ENCODE measurements around the gene CFAP68.

DNA sequence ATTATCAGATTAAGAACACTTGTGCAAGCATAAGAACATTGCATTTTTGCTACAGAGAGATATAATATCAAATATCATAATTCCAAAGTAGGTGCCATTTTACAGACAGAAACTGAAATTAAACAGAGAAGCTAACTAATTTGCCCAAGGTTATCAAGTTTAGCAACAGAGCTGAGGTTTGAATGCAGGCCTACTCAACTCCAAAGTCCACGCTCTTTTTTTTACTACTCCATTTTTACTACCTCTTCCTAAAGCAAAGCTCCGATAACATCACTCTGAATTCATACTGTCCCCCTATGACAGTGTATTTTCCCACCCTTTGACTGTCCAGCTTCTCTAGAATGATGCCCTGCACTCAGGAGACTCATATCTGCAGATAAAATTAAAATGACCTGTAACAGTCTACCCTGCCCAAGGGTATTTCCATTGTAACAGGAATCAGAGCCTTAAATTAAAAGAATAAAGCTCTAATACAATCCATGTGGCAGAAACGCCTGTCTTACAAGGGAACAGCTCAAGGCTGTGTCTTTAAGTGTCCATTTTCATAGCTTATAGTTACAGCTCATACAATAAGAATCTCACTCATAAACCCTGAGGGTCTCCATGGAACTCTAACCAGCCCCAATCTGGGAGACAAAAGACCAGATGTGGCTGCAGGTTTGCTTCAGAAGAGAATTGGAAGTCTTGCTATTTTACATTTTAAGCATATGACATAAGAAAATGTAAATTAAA lies 44.7 kb upstream of the CFAP68 start:
- TF ChIP-seq, protein P1, sequence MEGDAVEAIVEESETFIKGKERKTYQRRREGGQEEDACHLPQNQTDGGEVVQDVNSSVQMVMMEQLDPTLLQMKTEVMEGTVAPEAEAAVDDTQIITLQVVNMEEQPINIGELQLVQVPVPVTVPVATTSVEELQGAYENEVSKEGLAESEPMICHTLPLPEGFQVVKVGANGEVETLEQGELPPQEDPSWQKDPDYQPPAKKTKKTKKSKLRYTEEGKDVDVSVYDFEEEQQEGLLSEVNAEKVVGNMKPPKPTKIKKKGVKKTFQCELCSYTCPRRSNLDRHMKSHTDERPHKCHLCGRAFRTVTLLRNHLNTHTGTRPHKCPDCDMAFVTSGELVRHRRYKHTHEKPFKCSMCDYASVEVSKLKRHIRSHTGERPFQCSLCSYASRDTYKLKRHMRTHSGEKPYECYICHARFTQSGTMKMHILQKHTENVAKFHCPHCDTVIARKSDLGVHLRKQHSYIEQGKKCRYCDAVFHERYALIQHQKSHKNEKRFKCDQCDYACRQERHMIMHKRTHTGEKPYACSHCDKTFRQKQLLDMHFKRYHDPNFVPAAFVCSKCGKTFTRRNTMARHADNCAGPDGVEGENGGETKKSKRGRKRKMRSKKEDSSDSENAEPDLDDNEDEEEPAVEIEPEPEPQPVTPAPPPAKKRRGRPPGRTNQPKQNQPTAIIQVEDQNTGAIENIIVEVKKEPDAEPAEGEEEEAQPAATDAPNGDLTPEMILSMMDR (tag by site-specific recombination; IDR thresholded peaks at IDR 0.05) = no peak
- TF ChIP-seq ZNF366 (tag by site-specific recombination; conservative IDR thresholded peaks at IDR 0.05) (no peak), SP3 (tag by site-specific recombination; IDR thresholded peaks at IDR 0.05) (no peak), WT1 (tag by site-specific recombination; IDR thresholded peaks at IDR 0.05) (no peak), ZNF629 (tag by site-specific recombination; IDR thresholded peaks at IDR 0.05) (no peak), ZNF558 (tag by site-specific recombination; IDR thresholded peaks at IDR 0.05) (no peak), ZNF76 (tag by site-specific recombination; IDR thresholded peaks at IDR 0.05; ENCODE audit: borderline replicate concordance, low read depth) (no peak)
- TF ChIP-seq, protein P2, sequence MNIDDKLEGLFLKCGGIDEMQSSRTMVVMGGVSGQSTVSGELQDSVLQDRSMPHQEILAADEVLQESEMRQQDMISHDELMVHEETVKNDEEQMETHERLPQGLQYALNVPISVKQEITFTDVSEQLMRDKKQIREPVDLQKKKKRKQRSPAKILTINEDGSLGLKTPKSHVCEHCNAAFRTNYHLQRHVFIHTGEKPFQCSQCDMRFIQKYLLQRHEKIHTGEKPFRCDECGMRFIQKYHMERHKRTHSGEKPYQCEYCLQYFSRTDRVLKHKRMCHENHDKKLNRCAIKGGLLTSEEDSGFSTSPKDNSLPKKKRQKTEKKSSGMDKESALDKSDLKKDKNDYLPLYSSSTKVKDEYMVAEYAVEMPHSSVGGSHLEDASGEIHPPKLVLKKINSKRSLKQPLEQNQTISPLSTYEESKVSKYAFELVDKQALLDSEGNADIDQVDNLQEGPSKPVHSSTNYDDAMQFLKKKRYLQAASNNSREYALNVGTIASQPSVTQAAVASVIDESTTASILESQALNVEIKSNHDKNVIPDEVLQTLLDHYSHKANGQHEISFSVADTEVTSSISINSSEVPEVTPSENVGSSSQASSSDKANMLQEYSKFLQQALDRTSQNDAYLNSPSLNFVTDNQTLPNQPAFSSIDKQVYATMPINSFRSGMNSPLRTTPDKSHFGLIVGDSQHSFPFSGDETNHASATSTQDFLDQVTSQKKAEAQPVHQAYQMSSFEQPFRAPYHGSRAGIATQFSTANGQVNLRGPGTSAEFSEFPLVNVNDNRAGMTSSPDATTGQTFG (tag by site-specific recombination; IDR thresholded peaks at IDR 0.05; ENCODE audit: borderline replicate concordance) = no peak
- TF ChIP-seq, protein P3, sequence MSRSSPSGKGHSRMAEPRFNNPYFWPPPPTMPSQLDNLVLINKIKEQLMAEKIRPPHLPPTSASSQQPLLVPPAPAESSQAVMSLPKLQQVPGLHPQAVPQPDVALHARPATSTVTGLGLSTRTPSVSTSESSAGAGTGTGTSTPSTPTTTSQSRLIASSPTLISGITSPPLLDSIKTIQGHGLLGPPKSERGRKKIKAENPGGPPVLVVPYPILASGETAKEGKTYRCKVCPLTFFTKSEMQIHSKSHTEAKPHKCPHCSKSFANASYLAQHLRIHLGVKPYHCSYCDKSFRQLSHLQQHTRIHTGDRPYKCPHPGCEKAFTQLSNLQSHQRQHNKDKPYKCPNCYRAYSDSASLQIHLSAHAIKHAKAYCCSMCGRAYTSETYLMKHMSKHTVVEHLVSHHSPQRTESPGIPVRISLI (tag by site-specific recombination; IDR thresholded peaks at IDR 0.05) = no peak
- TF ChIP-seq, protein P4, sequence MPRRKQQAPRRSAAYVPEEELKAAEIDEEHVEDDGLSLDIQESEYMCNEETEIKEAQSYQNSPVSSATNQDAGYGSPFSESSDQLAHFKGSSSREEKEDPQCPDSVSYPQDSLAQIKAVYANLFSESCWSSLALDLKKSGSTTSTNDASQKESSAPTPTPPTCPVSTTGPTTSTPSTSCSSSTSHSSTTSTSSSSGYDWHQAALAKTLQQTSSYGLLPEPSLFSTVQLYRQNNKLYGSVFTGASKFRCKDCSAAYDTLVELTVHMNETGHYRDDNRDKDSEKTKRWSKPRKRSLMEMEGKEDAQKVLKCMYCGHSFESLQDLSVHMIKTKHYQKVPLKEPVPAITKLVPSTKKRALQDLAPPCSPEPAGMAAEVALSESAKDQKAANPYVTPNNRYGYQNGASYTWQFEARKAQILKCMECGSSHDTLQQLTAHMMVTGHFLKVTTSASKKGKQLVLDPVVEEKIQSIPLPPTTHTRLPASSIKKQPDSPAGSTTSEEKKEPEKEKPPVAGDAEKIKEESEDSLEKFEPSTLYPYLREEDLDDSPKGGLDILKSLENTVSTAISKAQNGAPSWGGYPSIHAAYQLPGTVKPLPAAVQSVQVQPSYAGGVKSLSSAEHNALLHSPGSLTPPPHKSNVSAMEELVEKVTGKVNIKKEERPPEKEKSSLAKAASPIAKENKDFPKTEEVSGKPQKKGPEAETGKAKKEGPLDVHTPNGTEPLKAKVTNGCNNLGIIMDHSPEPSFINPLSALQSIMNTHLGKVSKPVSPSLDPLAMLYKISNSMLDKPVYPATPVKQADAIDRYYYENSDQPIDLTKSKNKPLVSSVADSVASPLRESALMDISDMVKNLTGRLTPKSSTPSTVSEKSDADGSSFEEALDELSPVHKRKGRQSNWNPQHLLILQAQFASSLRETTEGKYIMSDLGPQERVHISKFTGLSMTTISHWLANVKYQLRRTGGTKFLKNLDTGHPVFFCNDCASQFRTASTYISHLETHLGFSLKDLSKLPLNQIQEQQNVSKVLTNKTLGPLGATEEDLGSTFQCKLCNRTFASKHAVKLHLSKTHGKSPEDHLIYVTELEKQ (tag by site-specific recombination; IDR thresholded peaks at IDR 0.05; ENCODE audit: borderline replicate concordance) = no peak
- TF ChIP-seq, protein P5, sequence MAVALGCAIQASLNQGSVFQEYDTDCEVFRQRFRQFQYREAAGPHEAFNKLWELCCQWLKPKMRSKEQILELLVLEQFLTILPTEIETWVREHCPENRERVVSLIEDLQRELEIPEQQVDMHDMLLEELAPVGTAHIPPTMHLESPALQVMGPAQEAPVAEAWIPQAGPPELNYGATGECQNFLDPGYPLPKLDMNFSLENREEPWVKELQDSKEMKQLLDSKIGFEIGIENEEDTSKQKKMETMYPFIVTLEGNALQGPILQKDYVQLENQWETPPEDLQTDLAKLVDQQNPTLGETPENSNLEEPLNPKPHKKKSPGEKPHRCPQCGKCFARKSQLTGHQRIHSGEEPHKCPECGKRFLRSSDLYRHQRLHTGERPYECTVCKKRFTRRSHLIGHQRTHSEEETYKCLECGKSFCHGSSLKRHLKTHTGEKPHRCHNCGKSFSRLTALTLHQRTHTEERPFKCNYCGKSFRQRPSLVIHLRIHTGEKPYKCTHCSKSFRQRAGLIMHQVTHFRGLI (tag by site-specific recombination; IDR thresholded peaks at IDR 0.05) = no peak
